HCT116 (cell line): Measurements from ENCODE around the gene UBE2V1. TPM values are rescaled to one million over a fixed set of nuclear protein-coding genes. Genes with fewer than 3 reads are reported as not detected.
A peak's percentile ranks its signal among the peaks of the same experiment; 100 is the strongest.

Source experiments
- ATAC-seq: fragments of 200-7000 bp; cut with Tn5 transposase; 2 replicates; pipeline ENCODE4 v1.9.1; 2020; ENCODE audit warnings: mild to moderate bottlenecking, moderate library complexity
- BruUV-seq: library from RNA; stranded (reverse); fragments of 400-500 nt; replicated peaks from 2 replicates; lab custom pipeline; 2021; lab: Mats Ljungman, UMichigan
- CTCF ChIA-PET: fragments of 300-600 bp; sonication (Branson Sonifier 250); formaldehyde crosslinking; loops from one replicate; lab custom pipeline; 2021; ENCODE audit warnings: antibody characterized with exemption; lab: Charles Lee
- POLR2A ChIA-PET: fragments of 300-600, 350-600 bp; sonication (Branson Sonifier 250); formaldehyde crosslinking; loops from one replicate; lab custom pipeline; 2021; ENCODE audit warnings: antibody characterized with exemption; lab: Charles Lee
- RAD21 ChIA-PET, 2 experiments: fragments of 300-600 bp; sonication (Branson Sonifier 250); formaldehyde crosslinking; loops; one replicate each; lab custom pipeline; 2023; ENCODE audit warnings: low total read pairs in 2 of 2; ENCODE audit not compliant: uncharacterized antibody in 2 of 2, unreplicated experiment in 2 of 2, low non-redundant PET in 1 of 2; lab: Charles Lee
- DNase-seq: peaks from one replicate; pipeline ENCODE4 v3.0.0-alpha.2; 2010; ENCODE audit warnings: low read depth, low spot score
- H2AFZ ChIP-seq: fragments of 200-600 bp; shearing (Covaris generic), sonication (generic); 2 replicates; pipeline ENCODE4 v1.6.1; 2017; ENCODE audit warnings: low read depth, mixed run types, mixed read lengths, antibody characterized with exemption, low read length; ENCODE audit not compliant: poor library complexity, severe bottlenecking
- H3K27ac ChIP-seq: 2 replicates; pipeline ENCODE4 v1.5.1; 2012; ENCODE audit warnings: low read depth, low read length
- H3K27me3 ChIP-seq: fragments of 200-600 bp; sonication (generic); 2 replicates; pipeline ENCODE4 v1.6.1; 2016; ENCODE audit warnings: mixed run types, low read length, mixed read lengths; ENCODE audit not compliant: insufficient read depth
- H3K36me3 ChIP-seq, 2 experiments: fragments of 200-500 bp in 1 of 2; fragments of 200-600 bp in 1 of 2; sonication (Bioruptor generic) in 1 of 2; sonication (generic) in 1 of 2; 2 replicates each; pipeline versions ENCODE4 v1.5.1 to v1.6.1; 2014 to 2016; ENCODE audit warnings: low read length in 2 of 2, inconsistent platforms in 1 of 2, mixed read lengths in 1 of 2, mixed run types in 1 of 2; ENCODE audit not compliant: insufficient read depth in 2 of 2, control insufficient read depth in 1 of 2
- H3K4me1 ChIP-seq, 2 experiments: fragments of 200-600 bp in 1 of 2; sonication (generic) in 1 of 2; 2 replicates each; pipeline versions ENCODE4 v1.5.1 to v1.6.1; 2012 to 2017; ENCODE audit warnings: low read length in 2 of 2, inconsistent platforms in 1 of 2, mild to moderate bottlenecking in 1 of 2, mixed read lengths in 1 of 2, mixed run types in 1 of 2, moderate library complexity in 1 of 2; ENCODE audit not compliant: insufficient read depth in 2 of 2, control insufficient read depth in 1 of 2
- H3K4me2 ChIP-seq: fragments of 200-600 bp; sonication (generic); 2 replicates; pipeline ENCODE4 v1.6.1; 2017; ENCODE audit warnings: mixed run types, low read length, mixed read lengths
- H3K4me3 ChIP-seq, 2 experiments: fragments of 200-600 bp in 1 of 2; sonication (generic) in 1 of 2; replicated peaks in 1 of 2; 2 replicates each; pipeline ENCODE4 v1.5.1; 2011 to 2016; ENCODE audit warnings: low read length in 2 of 2, control low read depth in 1 of 2, low read depth in 1 of 2, mild to moderate bottlenecking in 1 of 2, mixed read lengths in 1 of 2, mixed run types in 1 of 2
- H3K79me2 ChIP-seq: fragments of 200-600 bp; sonication (generic); 2 replicates; pipeline ENCODE4 v1.6.1; 2017; ENCODE audit warnings: mild to moderate bottlenecking, mixed run types, low read length, moderate library complexity, mixed read lengths; ENCODE audit not compliant: insufficient read depth
- H3K9ac ChIP-seq: fragments of 200-600 bp; sonication (generic); 2 replicates; pipeline ENCODE4 v1.6.1; 2016; ENCODE audit warnings: low read length, mixed read lengths
- H3K9me2 ChIP-seq: fragments of 200-600 bp; sonication (generic), shearing (Covaris generic); 2 replicates; pipeline ENCODE4 v1.6.1; 2017; ENCODE audit warnings: mixed run types, mild to moderate bottlenecking, moderate library complexity; ENCODE audit not compliant: insufficient read depth
- H3K9me3 ChIP-seq, 2 experiments: fragments of 200-500 bp in 1 of 2; fragments of 200-600 bp in 1 of 2; sonication (Bioruptor generic) in 1 of 2; sonication (generic) in 1 of 2; 2 replicates each; pipeline ENCODE4 v1.6.1; 2014 to 2017; ENCODE audit warnings: low read length in 2 of 2, mixed read lengths in 2 of 2, inconsistent platforms in 1 of 2, low read depth in 1 of 2, mild to moderate bottlenecking in 1 of 2, mixed run types in 1 of 2, moderate library complexity in 1 of 2; ENCODE audit not compliant: control insufficient read depth in 1 of 2, insufficient read depth in 1 of 2
- H4K20me1 ChIP-seq: fragments of 200-600 bp; sonication (generic), shearing (Covaris generic); 2 replicates; pipeline ENCODE4 v1.6.1; 2017; ENCODE audit warnings: mixed run types, mild to moderate bottlenecking, moderate library complexity; ENCODE audit not compliant: insufficient read depth
- EGR1 ChIP-seq: IDR thresholded peaks from 2 replicates; pipeline ENCODE4 v1.6.1; 2012; ENCODE audit warnings: low read depth
- YY1 ChIP-seq: IDR thresholded peaks from 2 replicates; pipeline ENCODE4 v1.6.1; 2011; ENCODE audit warnings: low read length, low read depth, moderate library complexity, mild to moderate bottlenecking; ENCODE audit not compliant: insufficient replicate concordance; ENCODE audit errors: extremely low read depth
- ZBTB33 ChIP-seq: IDR thresholded peaks from 2 replicates; pipeline ENCODE4 v1.6.1; 2011; ENCODE audit warnings: mild to moderate bottlenecking, low read length, moderate library complexity; ENCODE audit not compliant: insufficient replicate concordance; ENCODE audit errors: extremely low read depth
- intact Hi-C: fragments of 100-400 bp; cut with micrococcal nuclease; formaldehyde crosslinking; loops from 2 replicates; pipeline ENCODE4 v1.10.0; 2022
- total RNA-seq: library from RNA; stranded (reverse); gene quantifications from one replicate; pipeline ENCODE4 v1.2.1, GENCODE V29; 2021; ENCODE audit not compliant: unreplicated experiment

UBE2V1 gene
- total RNA-seq, 1 experiment from 2014 or later: 114 TPM

GRCh38 chr20:50113420-50114224 is 672 bp upstream of the UBE2V1 start:
- CTCF ChIA-PET: no interaction called here
- intact Hi-C loops: no loop called here
- H3K9me3 ChIP-seq: no peaks in the 10 kb centered on the region
- peaks cover 0 to 3% of the 10 kb centered on the region in 2 experiments; a peak in 1 of 4 replicates for H3K36me3 ChIP-seq
- peaks cover 43% of the 10 kb centered on the region for H3K79me2 ChIP-seq
- DNase-seq (no peak), ATAC-seq (no peak)
- H3K4me3 ChIP-seq: peak overlapping the region; percentile 87 to 90
- RAD21 ChIA-PET: no interaction called here
- no peaks in the 10 kb centered on the region for H3K27me3 ChIP-seq
- H4K20me1 ChIP-seq: 0 out of 2 replicates have a peak, but pooled peaks cover 6% of the 10 kb centered on the region
- TF ChIP-seq EGR1: no peak
- TF ChIP-seq ZBTB33: no peak
- no peak for TF ChIP-seq YY1
- peak overlapping the region; percentile 95 for H3K9ac ChIP-seq
- BruUV-seq: TSS peak; percentile 69
- H3K4me2 ChIP-seq: peak overlapping the region; percentile 83
- H2AFZ ChIP-seq: no peak overlapping the region
- no peaks in the 10 kb centered on the region for H3K9me2 ChIP-seq
- POLR2A ChIA-PET: interaction anchor here (0.8 to 1.5 kb wide), 2 partner anchors 52 to 53 kb away, joined by 3 to 4 read pairs; no protein-coding TSS in a partner anchor
- peak overlapping the region; percentile 70 for H3K27ac ChIP-seq
- peaks cover 36 to 61% of the 10 kb centered on the region in 2 experiments for H3K4me1 ChIP-seq
